Endodermal cell (in vitro differentiated cells): ENCODE results near the gene LTBP1. TPM values are rescaled to one million over a fixed set of nuclear protein-coding genes. Genes with fewer than 3 reads are reported as not detected.

Source experiments
- DNase-seq: peaks from one replicate; pipeline ENCODE4 v3.0.0-alpha.2; 2017
- H3K27ac ChIP-seq: 2 replicates; pipeline ENCODE4 v1.5.1; 2013; ENCODE audit warnings: mild to moderate bottlenecking, low read depth, low read length, moderate library complexity
- H3K27me3 ChIP-seq: 2 replicates; pipeline ENCODE4 v1.6.1; 2013; ENCODE audit warnings: mild to moderate bottlenecking, low read length, moderate library complexity; ENCODE audit not compliant: insufficient read depth, control insufficient read depth, poor library complexity, severe bottlenecking
- H3K36me3 ChIP-seq: 2 replicates; pipeline ENCODE4 v1.7.0; 2013; ENCODE audit warnings: mild to moderate bottlenecking, low read length, moderate library complexity; ENCODE audit not compliant: control insufficient read depth, insufficient read depth
- H3K4me1 ChIP-seq: one replicate; pipeline ENCODE4 v1.7.0; 2013; ENCODE audit warnings: low read length; ENCODE audit not compliant: control insufficient read depth, insufficient read depth
- H3K4me3 ChIP-seq: 2 replicates; pipeline ENCODE4 v1.5.1; 2013; ENCODE audit warnings: mild to moderate bottlenecking, low read length, moderate library complexity
- H3K9ac ChIP-seq: 2 replicates; pipeline ENCODE4 v1.6.1; 2013; ENCODE audit warnings: mild to moderate bottlenecking, low read length, moderate library complexity; ENCODE audit not compliant: poor library complexity, severe bottlenecking; ENCODE audit errors: extremely low read depth
- H3K9me3 ChIP-seq: 2 replicates; pipeline ENCODE4 v1.6.1; 2013; ENCODE audit warnings: mild to moderate bottlenecking, low read length, moderate library complexity; ENCODE audit not compliant: control insufficient read depth
- H3K27ac Mint-ChIP-seq: 2 replicates; pipeline ENCODE4 v1.8.0; 2020; ENCODE audit warnings: mixed read lengths
- H3K27me3 Mint-ChIP-seq: 2 replicates; pipeline ENCODE4 v1.8.0; 2021; ENCODE audit warnings: mild to moderate bottlenecking, mixed read lengths; ENCODE audit not compliant: insufficient read depth
- H3K36me3 Mint-ChIP-seq: 2 replicates; pipeline ENCODE4 v1.8.0; 2020; ENCODE audit warnings: low read depth, mixed read lengths
- H3K4me1 Mint-ChIP-seq: 2 replicates; pipeline ENCODE4 v1.8.0; 2020; ENCODE audit warnings: mixed read lengths
- H3K4me3 Mint-ChIP-seq: 2 replicates; pipeline ENCODE4 v1.8.0; 2020; ENCODE audit warnings: mild to moderate bottlenecking, moderate library complexity, mixed read lengths
- H3K9me3 Mint-ChIP-seq: 2 replicates; pipeline ENCODE4 v1.8.0; 2020; ENCODE audit warnings: mild to moderate bottlenecking, mixed read lengths
- WGBS, 2 experiments: methylation state at CpG; one replicate each; pipeline versions ENCODE4 v1.1.5 to v1.1.7; 2013; ENCODE audit warnings: missing lambda C conversion rate in 2 of 2, mixed read lengths in 1 of 2; ENCODE audit not compliant: insufficient coverage in 1 of 2, insufficient read length in 1 of 2; 5-methylcytosine and 5-hydroxymethylcytosine counted together
- total RNA-seq, 2 donors: library from RNA; stranded (reverse); fragmentation: NEBNext Ultra II Directional in 1 of 2; extraction: Animal tissue kit (Norgen Biotek cat#: 25700) in 1 of 2; gene quantifications; 2 replicates in 1 of 2; 3 replicates in 1 of 2; pipeline ENCODE4 v1.2.1, GENCODE V29; 2021
- TF ChIP-seq, protein P1 (sequence below): fragments of 200-600 bp; sonication (generic); conservative IDR thresholded peaks from 2 replicates; pipeline ENCODE4 v1.5.0; 2021; ENCODE audit warnings: antibody characterized with exemption, mild to moderate bottlenecking

LTBP1 gene
- total RNA-seq, 2 donors from 2014 or later: 43.2 to 43.4 TPM

DNA sequence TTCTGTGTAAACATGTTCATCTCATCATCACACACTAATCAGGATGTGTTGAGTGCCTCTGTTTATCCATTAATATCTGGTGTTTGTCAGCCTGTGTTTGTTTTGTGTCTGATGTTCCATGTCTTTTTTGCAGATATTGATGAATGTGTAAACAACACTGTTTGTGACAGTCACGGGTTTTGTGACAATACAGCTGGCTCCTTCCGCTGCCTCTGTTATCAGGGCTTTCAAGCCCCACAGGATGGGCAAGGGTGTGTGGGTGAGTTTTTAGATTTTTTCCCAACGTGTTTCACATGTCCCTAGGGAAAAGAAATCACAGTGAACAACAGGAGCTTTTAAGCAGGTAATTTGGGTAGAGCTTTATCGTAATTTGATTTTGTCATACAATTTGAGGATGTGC, 396.0 kb downstream of the LTBP1 start:
- H3K9me3 ChIP-seq: no peaks in the 10 kb centered on the region
- H3K9ac ChIP-seq: no peak overlapping the region
- peaks cover 5% of the 10 kb centered on the region for H3K4me1 ChIP-seq
- no peak overlapping the region for H3K4me3 ChIP-seq
- Mint-ChIP-seq H3K9me3 (no peaks in the 10 kb centered on the region), H3K4me1 (no peaks in the 10 kb centered on the region), H3K4me3 (no peak overlapping the region), H3K27ac (no peak overlapping the region), H3K36me3 (peaks cover 3% of the 10 kb centered on the region), H3K27me3 (no peaks in the 10 kb centered on the region)
- H3K27me3 ChIP-seq: no peaks in the 10 kb centered on the region
- no peaks in the 10 kb centered on the region for H3K36me3 ChIP-seq
- H3K27ac ChIP-seq: no peak overlapping the region
- 66 to 68% methylated on average over 4 of the region's 4 CpGs for whole genome bisulfite sequencing, 2 experiments
- DNase-seq: no peak
- TF ChIP-seq, protein P1, sequence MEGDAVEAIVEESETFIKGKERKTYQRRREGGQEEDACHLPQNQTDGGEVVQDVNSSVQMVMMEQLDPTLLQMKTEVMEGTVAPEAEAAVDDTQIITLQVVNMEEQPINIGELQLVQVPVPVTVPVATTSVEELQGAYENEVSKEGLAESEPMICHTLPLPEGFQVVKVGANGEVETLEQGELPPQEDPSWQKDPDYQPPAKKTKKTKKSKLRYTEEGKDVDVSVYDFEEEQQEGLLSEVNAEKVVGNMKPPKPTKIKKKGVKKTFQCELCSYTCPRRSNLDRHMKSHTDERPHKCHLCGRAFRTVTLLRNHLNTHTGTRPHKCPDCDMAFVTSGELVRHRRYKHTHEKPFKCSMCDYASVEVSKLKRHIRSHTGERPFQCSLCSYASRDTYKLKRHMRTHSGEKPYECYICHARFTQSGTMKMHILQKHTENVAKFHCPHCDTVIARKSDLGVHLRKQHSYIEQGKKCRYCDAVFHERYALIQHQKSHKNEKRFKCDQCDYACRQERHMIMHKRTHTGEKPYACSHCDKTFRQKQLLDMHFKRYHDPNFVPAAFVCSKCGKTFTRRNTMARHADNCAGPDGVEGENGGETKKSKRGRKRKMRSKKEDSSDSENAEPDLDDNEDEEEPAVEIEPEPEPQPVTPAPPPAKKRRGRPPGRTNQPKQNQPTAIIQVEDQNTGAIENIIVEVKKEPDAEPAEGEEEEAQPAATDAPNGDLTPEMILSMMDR: no peak

DNA sequence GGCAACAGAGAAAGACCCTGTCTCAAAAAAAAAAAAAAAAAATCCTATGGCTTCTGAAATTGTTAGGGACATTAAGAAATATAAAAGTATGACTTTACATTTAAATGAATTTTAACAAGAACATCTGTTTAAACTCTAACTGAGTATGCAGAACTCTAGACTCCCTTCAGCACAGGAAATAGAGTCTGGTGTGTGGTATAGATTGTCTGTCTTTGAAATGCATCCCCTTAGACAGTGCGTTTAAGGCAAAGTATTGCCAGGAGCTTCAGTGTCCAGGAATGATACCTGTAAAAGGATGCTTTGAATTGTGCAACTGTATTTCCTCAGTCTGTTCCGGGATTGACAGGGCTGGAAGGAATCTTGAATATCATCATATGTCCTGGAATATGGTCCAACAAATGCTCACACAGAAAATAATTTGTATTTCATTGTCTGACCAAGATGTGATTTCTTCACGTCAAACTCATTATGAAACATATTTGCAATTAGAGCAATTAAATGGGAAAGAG, 396.7 kb downstream of the LTBP1 start:
- H3K9ac ChIP-seq: no peak overlapping the region
- no peaks in the 10 kb centered on the region for H3K4me1 Mint-ChIP-seq
- DNase-seq: no peak
- no peak overlapping the region for H3K27ac ChIP-seq
- peaks cover 5% of the 10 kb centered on the region for H3K4me1 ChIP-seq
- H3K27ac Mint-ChIP-seq: no peak overlapping the region
- H3K9me3 ChIP-seq: no peaks in the 10 kb centered on the region
- peaks cover 3% of the 10 kb centered on the region for H3K36me3 Mint-ChIP-seq
- H3K4me3 Mint-ChIP-seq: no peak overlapping the region
- H3K36me3 ChIP-seq: no peaks in the 10 kb centered on the region
- 94 to 100% methylated on average over 1 to 3 of the region's 3 CpGs for WGBS, 2 experiments
- TF ChIP-seq, protein P1: no peak
- no peaks in the 10 kb centered on the region for H3K27me3 ChIP-seq
- H3K9me3 Mint-ChIP-seq: no peaks in the 10 kb centered on the region
- no peaks in the 10 kb centered on the region for H3K27me3 Mint-ChIP-seq
- no peak overlapping the region for H3K4me3 ChIP-seq

DNA sequence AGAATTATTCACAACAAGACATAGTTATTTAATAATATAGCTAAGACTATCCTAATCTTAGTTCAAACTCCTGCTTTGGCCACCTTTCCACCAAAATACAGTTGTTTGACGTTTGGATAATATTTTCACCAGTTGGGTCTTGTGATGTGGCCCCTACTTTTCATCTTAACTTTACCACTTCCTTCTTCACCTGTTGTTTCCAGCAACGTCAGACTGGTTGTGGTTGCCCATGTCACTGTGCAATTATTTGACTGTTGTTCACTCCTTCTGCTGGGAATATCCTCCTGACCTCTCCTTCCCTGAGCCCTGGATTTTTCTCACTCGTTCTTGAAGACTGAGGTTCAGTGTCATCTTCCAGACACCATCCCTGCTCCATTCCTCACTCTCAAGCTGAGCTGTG, 397.5 kb downstream of the LTBP1 start:
- no peaks in the 10 kb centered on the region for H3K27me3 Mint-ChIP-seq
- 67 to 88% methylated on average over 2 to 3 of the region's 3 CpGs for WGBS, 2 experiments
- no peaks in the 10 kb centered on the region for H3K9me3 Mint-ChIP-seq
- H3K27me3 ChIP-seq: no peaks in the 10 kb centered on the region
- no peak overlapping the region for H3K4me3 ChIP-seq
- peaks cover 5% of the 10 kb centered on the region for H3K4me1 ChIP-seq
- H3K4me3 Mint-ChIP-seq: no peak overlapping the region
- no peaks in the 10 kb centered on the region for H3K9me3 ChIP-seq
- no peaks in the 10 kb centered on the region for H3K4me1 Mint-ChIP-seq
- H3K36me3 ChIP-seq: no peaks in the 10 kb centered on the region
- DNase-seq: no peak
- no peak overlapping the region for H3K27ac Mint-ChIP-seq
- H3K36me3 Mint-ChIP-seq: peaks cover 3% of the 10 kb centered on the region
- TF ChIP-seq, protein P1: no peak
- no peak overlapping the region for H3K9ac ChIP-seq
- H3K27ac ChIP-seq: no peak overlapping the region
